Peyer's patch (tissue), 4 donors: ENCODE measurements around the gene SDHA.

Source experiments
- CTCF ChIP-seq, 6 experiments: fragments of 450-650 bp in 4 of 6; fragments of 200-600 bp in 2 of 6; sonication (generic) in 1 of 6; IDR thresholded peaks; one replicate each; pipeline ENCODE4 v1.5.1; 2017 to 2019; ENCODE audit warnings: antibody characterized with exemption in 6 of 6, mild to moderate bottlenecking in 3 of 6, moderate library complexity in 1 of 6
- POLR2A ChIP-seq, 2 donors: fragments of 450-650 bp; IDR thresholded peaks; one replicate each; pipeline ENCODE4 v1.5.1; 2017; ENCODE audit warnings: antibody characterized with exemption in 2 of 2, mild to moderate bottlenecking in 2 of 2, moderate library complexity in 2 of 2

- TF ChIP-seq CTCF (IDR thresholded peaks at IDR 0.05) (no peak), POLR2A (IDR thresholded peaks at IDR 0.05) (no peak)
Observed at GRCh38 chr5:180286-180918, 37.7 kb upstream of the SDHA start.
